Measurements from ENCODE around the gene HEPHL1. TPM values are rescaled to one million over a fixed set of nuclear protein-coding genes. Genes with fewer than 3 reads are reported as not detected.

The HEPHL1 gene
- polyA plus RNA-seq, 1 experiment = not detected

GRCh38 chr11:94140154-94140655 is 119.1 kb downstream of the HEPHL1 start:
- Histone ChIP-seq H3K36me3 (ENCODE audit: control insufficient read depth, insufficient read depth, low read length) (no peaks in the 10 kb centered on the region), H3K27me3 (ENCODE audit: control insufficient read depth, insufficient read depth, low read length) (no peaks in the 10 kb centered on the region), H3K4me3 (ENCODE audit: low read depth, low read length) (no peak overlapping the region)
- CTCF ChIA-PET = no interaction called here
- no peak for DNase-seq (ENCODE audit: low read depth)
- POLR2A ChIA-PET = no interaction called here
- no peak for TF ChIP-seq CTCF (IDR thresholded peaks at IDR 0.05; ENCODE audit: insufficient read depth, low read depth, low read length)

- H3K36me3 ChIP-seq (ENCODE audit: control insufficient read depth, insufficient read depth, low read length) = no peaks in the 10 kb centered on the region; the same call in 1 of the 2 replicates
- H3K27me3 ChIP-seq (ENCODE audit: control insufficient read depth, insufficient read depth, low read length) = no peaks in the 10 kb centered on the region
- POLR2A ChIA-PET = interaction anchor here (0.6 kb wide), 1 partner anchor 818 kb away, joined by 3 read pairs; no protein-coding TSS in a partner anchor
- no peak overlapping the region for H3K4me3 ChIP-seq (ENCODE audit: low read depth, low read length)
- CTCF ChIA-PET = interaction anchor here (1.1 to 2.1 kb wide), 2 partner anchors 29 to 276 kb away, joined by 4 to 7 read pairs; no protein-coding TSS in a partner anchor
- TF ChIP-seq CTCF (IDR thresholded peaks at IDR 0.05; ENCODE audit: insufficient read depth, low read depth, low read length) = no peak
- no peak for DNase-seq (ENCODE audit: low read depth)
Observed at GRCh38 chr11:94141511-94142307, 120.6 kb downstream of the HEPHL1 start.

- Histone ChIP-seq H3K4me3 (ENCODE audit: low read depth, low read length) (no peak overlapping the region), H3K36me3 (ENCODE audit: control insufficient read depth, insufficient read depth, low read length) (no peaks in the 10 kb centered on the region; the same call in 1 of the 2 replicates), H3K27me3 (ENCODE audit: control insufficient read depth, insufficient read depth, low read length) (no peaks in the 10 kb centered on the region)
- no peak for DNase-seq (ENCODE audit: low read depth)
- POLR2A ChIA-PET = no interaction called here
- TF ChIP-seq CTCF (IDR thresholded peaks at IDR 0.05; ENCODE audit: insufficient read depth, low read depth, low read length) = no peak
- CTCF ChIA-PET = interaction anchor here (0.6 to 2.1 kb wide), 5 partner anchors 13 to 448 kb away, joined by 3 to 7 read pairs (median 4); no protein-coding TSS in a partner anchor
Observed at GRCh38 chr11:94142308-94143281, 121.4 kb downstream of the HEPHL1 start.

GRCh38 chr11:94144216-94144615 is 123.1 kb downstream of the HEPHL1 start:
- Histone ChIP-seq H3K27me3 (ENCODE audit: control insufficient read depth, insufficient read depth, low read length) (no peaks in the 10 kb centered on the region), H3K4me3 (ENCODE audit: low read depth, low read length) (no peak overlapping the region), H3K36me3 (ENCODE audit: control insufficient read depth, insufficient read depth, low read length) (no peaks in the 10 kb centered on the region; the same call in 1 of the 2 replicates)
- ChIA-PET POLR2A (no interaction called here), CTCF (interaction anchor here (0.6 to 1.2 kb wide), 2 partner anchors 27 to 249 kb away, joined by 3 to 4 read pairs; no protein-coding TSS in a partner anchor)
- no peak for DNase-seq (ENCODE audit: low read depth)
- no peak for TF ChIP-seq CTCF (IDR thresholded peaks at IDR 0.05; ENCODE audit: insufficient read depth, low read depth, low read length)

Data from BJ (cell line).